ENCODE data around the gene VPS33A. TPM values are rescaled to one million over a fixed set of nuclear protein-coding genes. Genes with fewer than 3 reads are reported as not detected.
"Not testable (repeated sequence)": the region's sequence is repeated elsewhere in the genome, so short reads cannot be mapped to it uniquely, and the experiment has no call there.

VPS33A gene
- 22.1 and 29.0 TPM in 2 replicates for total RNA-seq

GRCh38 chr12:122266230-122266901 lies at the start of gene VPS33A:
VPS33A (minus strand) TSS chr12:122266494; CDS start chr12:122266408, 86 bp downstream.
- DNase-seq = peak; percentile 99

- no peak for DNase-seq
These were observed 46.6 kb upstream of the VPS33A start for GRCh38 chr12:122312926-122313325.

GRCh38 chr12:122311696-122312095 lies 45.4 kb upstream of the VPS33A start:
- DNase-seq = no peak

GRCh38 chr12:122310626-122311333 lies 44.5 kb upstream of the VPS33A start:
- no peak for DNase-seq

- no peak for DNase-seq
These were observed 43.3 kb upstream of the VPS33A start for GRCh38 chr12:122309564-122310121.

- no peak for DNase-seq
These were observed 42.5 kb upstream of the VPS33A start for GRCh38 chr12:122308811-122309210.

GRCh38 chr12:122306407-122306806 lies 40.1 kb upstream of the VPS33A start:
- DNase-seq = no peak

- no peak for DNase-seq
These were observed 38.6 kb upstream of the VPS33A start for GRCh38 chr12:122304924-122305323.

- DNase-seq = no peak
These were observed 36.8 kb upstream of the VPS33A start for GRCh38 chr12:122303068-122303467.

- DNase-seq = no peak
These were observed 31.9 kb upstream of the VPS33A start for GRCh38 chr12:122298071-122298748.

GRCh38 chr12:122297494-122297893 lies 31.2 kb upstream of the VPS33A start:
- no peak for DNase-seq

GRCh38 chr12:122295877-122296276 lies 29.6 kb upstream of the VPS33A start:
- DNase-seq = no peak

- no peak for DNase-seq
These were observed 26.8 kb upstream of the VPS33A start for GRCh38 chr12:122293081-122293480.

- no peak for DNase-seq
These were observed 25.1 kb upstream of the VPS33A start for GRCh38 chr12:122291431-122291830.

GRCh38 chr12:122283680-122284079 lies 17.4 kb upstream of the VPS33A start:
- no peak for DNase-seq

- peak; percentile 59 for DNase-seq
These were observed 15.8 kb upstream of the VPS33A start for GRCh38 chr12:122282061-122282460.

- no peak for DNase-seq
These were observed 9.9 kb upstream of the VPS33A start for GRCh38 chr12:122276242-122276641.

- no peak for DNase-seq
These were observed 9.2 kb upstream of the VPS33A start for GRCh38 chr12:122275459-122275858.

GRCh38 chr12:122265886-122266229 lies 436 bp downstream of the VPS33A start:
- DNase-seq = no peak

- DNase-seq = no peak
These were observed 818 bp downstream of the VPS33A start for GRCh38 chr12:122265476-122265875.

- not testable (repeated sequence) for DNase-seq
These were observed 5.6 kb downstream of the VPS33A start for GRCh38 chr12:122260735-122261134.

GRCh38 chr12:122258939-122259338 lies 7.4 kb downstream of the VPS33A start:
- DNase-seq = not testable (repeated sequence)

GRCh38 chr12:122258462-122258861 lies 7.8 kb downstream of the VPS33A start:
- not testable (repeated sequence) for DNase-seq
